CD1c-positive myeloid dendritic cell (primary cell): ENCODE measurements around the gene MYBPC2.

ENCODE experiments used
- DNase-seq: peaks from one replicate; pipeline ENCODE4 v3.0.0-alpha.2; 2016; ENCODE audit errors: extremely low spot score

MYBPC2 gene

GRCh38 chr19:50409347-50409746 lies 23.3 kb upstream of the MYBPC2 start:
- no peak for DNase-seq

- no peak for DNase-seq
Measured at GRCh38 chr19:50410109-50410508, 22.6 kb upstream of the MYBPC2 start.

- no peak for DNase-seq
Measured at GRCh38 chr19:50412419-50412818, 20.3 kb upstream of the MYBPC2 start.

GRCh38 chr19:50413096-50413495 lies 19.6 kb upstream of the MYBPC2 start:
- no peak for DNase-seq

- no peak for DNase-seq
Measured at GRCh38 chr19:50413531-50413930, 19.2 kb upstream of the MYBPC2 start.

- DNase-seq: peak; percentile 81
Measured at GRCh38 chr19:50414864-50415660, 17.6 kb upstream of the MYBPC2 start.

GRCh38 chr19:50415661-50416033 lies 17.0 kb upstream of the MYBPC2 start:
- peak; percentile 86 for DNase-seq

GRCh38 chr19:50416034-50416977 lies 16.4 kb upstream of the MYBPC2 start:
- DNase-seq: no peak

GRCh38 chr19:50417111-50418081 lies 15.3 kb upstream of the MYBPC2 start:
- no peak for DNase-seq

- no peak for DNase-seq
Measured at GRCh38 chr19:50418176-50419021, 14.3 kb upstream of the MYBPC2 start, which contains the start of gene SPIB. TSS of gene SPIB (plus strand) at chr19:50418938. CDS start at chr19:50418963, 25 bp downstream.

- no peak for DNase-seq
Measured at GRCh38 chr19:50419022-50419579, 13.6 kb upstream of the MYBPC2 start.

GRCh38 chr19:50419580-50420035 lies 13.1 kb upstream of the MYBPC2 start:
- no peak for DNase-seq

- DNase-seq: no peak
Measured at GRCh38 chr19:50420127-50420526, 12.6 kb upstream of the MYBPC2 start.

GRCh38 chr19:50420808-50421207 lies 11.9 kb upstream of the MYBPC2 start:
- DNase-seq: no peak

GRCh38 chr19:50422397-50423278 lies 10.1 kb upstream of the MYBPC2 start:
- DNase-seq: no peak

- DNase-seq: no peak
Measured at GRCh38 chr19:50423279-50424113, 9.2 kb upstream of the MYBPC2 start.

GRCh38 chr19:50425581-50425980 lies 7.1 kb upstream of the MYBPC2 start:
- DNase-seq: no peak

GRCh38 chr19:50427318-50427925 lies 5.3 kb upstream of the MYBPC2 start:
- no peak for DNase-seq
